ENCODE data around the gene FMO1.
"Not testable (repeated sequence)": the region's sequence is repeated elsewhere in the genome, so short reads cannot be mapped to it uniquely, and the experiment has no call there.

The FMO1 gene

DNA sequence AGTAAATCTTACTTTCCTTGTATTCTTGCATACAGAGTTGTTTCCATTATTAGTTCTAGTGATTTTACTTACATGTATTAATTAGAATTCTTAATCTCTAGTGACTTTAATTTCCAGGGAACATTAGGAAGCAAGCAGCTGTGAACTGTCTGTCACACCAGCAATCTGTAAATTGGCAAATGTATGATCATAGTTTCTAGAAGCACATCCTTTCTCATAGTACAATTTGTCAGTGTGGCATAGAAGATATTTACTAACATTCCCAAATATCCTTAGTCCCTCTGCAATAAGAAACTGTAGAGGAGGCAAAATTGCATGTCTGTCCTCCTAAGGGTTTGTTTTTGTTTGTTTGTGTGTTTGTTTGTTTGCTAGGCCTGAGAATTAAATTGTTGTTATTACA is 17.0 kb upstream of the FMO1 start:
- Histone ChIP-seq H3K4me2 (ENCODE audit: low read length) (no peak overlapping the region), H3K4me1 (no peaks in the 10 kb centered on the region), H3K4me3 (ENCODE audit: low read depth, low read length) (no peak overlapping the region), H3K27me3 (ENCODE audit: control insufficient read depth, insufficient read depth, low read length) (no peaks in the 10 kb centered on the region), H3K36me3 (ENCODE audit: control insufficient read depth, insufficient read depth, low read length) (no peaks in the 10 kb centered on the region), H3K27ac (no peak overlapping the region), H3K9ac (no peak overlapping the region), H2AFZ (no peak overlapping the region), H3K9me3 (ENCODE audit: control insufficient read depth, low read length) (no peaks in the 10 kb centered on the region), H3K79me2 (no peaks in the 10 kb centered on the region)
- TF ChIP-seq, protein P1, sequence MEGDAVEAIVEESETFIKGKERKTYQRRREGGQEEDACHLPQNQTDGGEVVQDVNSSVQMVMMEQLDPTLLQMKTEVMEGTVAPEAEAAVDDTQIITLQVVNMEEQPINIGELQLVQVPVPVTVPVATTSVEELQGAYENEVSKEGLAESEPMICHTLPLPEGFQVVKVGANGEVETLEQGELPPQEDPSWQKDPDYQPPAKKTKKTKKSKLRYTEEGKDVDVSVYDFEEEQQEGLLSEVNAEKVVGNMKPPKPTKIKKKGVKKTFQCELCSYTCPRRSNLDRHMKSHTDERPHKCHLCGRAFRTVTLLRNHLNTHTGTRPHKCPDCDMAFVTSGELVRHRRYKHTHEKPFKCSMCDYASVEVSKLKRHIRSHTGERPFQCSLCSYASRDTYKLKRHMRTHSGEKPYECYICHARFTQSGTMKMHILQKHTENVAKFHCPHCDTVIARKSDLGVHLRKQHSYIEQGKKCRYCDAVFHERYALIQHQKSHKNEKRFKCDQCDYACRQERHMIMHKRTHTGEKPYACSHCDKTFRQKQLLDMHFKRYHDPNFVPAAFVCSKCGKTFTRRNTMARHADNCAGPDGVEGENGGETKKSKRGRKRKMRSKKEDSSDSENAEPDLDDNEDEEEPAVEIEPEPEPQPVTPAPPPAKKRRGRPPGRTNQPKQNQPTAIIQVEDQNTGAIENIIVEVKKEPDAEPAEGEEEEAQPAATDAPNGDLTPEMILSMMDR (IDR thresholded peaks at IDR 0.05): no peak

GRCh38 chr1:171233183-171233582 is 15.1 kb upstream of the FMO1 start:
- no peak overlapping the region for H3K9ac ChIP-seq
- no peak overlapping the region for H3K4me2 ChIP-seq (ENCODE audit: low read length)
- H3K27me3 ChIP-seq (ENCODE audit: control insufficient read depth, insufficient read depth, low read length): no peaks in the 10 kb centered on the region
- H3K27ac ChIP-seq: no peak overlapping the region
- H3K4me1 ChIP-seq: no peaks in the 10 kb centered on the region
- no peaks in the 10 kb centered on the region for H3K79me2 ChIP-seq
- H2AFZ ChIP-seq: no peak overlapping the region
- no peaks in the 10 kb centered on the region for H3K36me3 ChIP-seq (ENCODE audit: control insufficient read depth, insufficient read depth, low read length)
- TF ChIP-seq, protein P1 (IDR thresholded peaks at IDR 0.05): no peak
- H3K4me3 ChIP-seq (ENCODE audit: low read depth, low read length): no peak overlapping the region
- H3K9me3 ChIP-seq (ENCODE audit: control insufficient read depth, low read length): no peaks in the 10 kb centered on the region

DNA sequence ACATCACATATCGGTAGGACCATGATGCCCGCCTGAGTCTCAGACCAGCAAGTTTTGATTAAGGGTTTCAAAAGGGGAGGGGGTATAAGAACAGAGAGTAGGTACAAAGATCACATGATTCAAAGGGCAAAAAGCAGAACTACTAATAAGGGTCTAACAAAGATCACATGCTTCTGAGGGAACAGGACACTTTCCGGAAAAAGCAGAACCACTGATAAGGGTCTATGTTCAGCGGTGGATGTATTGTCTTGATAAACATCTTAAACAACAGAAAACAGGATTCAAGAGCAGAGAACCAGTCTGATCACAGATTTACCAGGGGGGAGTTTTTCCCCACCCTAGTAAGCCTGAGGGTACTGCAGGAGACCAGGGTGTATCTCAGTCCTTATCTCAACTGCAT is 12.1 kb upstream of the FMO1 start:
- H3K9me3 ChIP-seq (ENCODE audit: control insufficient read depth, low read length); H3K4me1 ChIP-seq; H3K9ac ChIP-seq; H3K4me3 ChIP-seq (ENCODE audit: low read depth, low read length); H3K4me2 ChIP-seq (ENCODE audit: low read length); H3K27me3 ChIP-seq (ENCODE audit: control insufficient read depth, insufficient read depth, low read length); H3K79me2 ChIP-seq; H3K36me3 ChIP-seq (ENCODE audit: control insufficient read depth, insufficient read depth, low read length); H2AFZ ChIP-seq; H3K27ac ChIP-seq: not testable (repeated sequence)

DNA sequence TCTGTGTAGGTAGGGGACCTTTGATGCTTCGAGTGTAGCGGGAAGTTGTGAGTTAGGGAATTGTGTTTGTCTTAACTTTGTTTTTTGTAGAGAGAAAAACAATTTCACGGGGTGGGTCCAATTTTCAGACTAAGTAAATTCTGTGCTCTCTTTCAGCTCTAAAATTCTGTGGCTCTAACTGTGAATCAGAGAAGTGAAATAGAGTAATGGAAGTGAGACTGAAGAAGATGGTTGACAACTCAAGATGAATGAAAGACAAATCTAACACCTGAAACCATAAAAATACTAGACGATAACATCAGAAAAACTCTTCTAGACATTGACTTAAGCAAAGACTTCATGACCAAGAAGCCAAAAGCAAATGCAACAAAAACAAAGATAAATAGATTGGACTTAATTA is 4.4 kb upstream of the FMO1 start:
- Histone ChIP-seq H3K4me2 (ENCODE audit: low read length) (no peak overlapping the region), H3K4me3 (ENCODE audit: low read depth, low read length) (no peak overlapping the region), H3K4me1 (no peaks in the 10 kb centered on the region), H3K27me3 (ENCODE audit: control insufficient read depth, insufficient read depth, low read length) (no peaks in the 10 kb centered on the region), H3K9ac (no peak overlapping the region), H3K9me3 (ENCODE audit: control insufficient read depth, low read length) (no peaks in the 10 kb centered on the region), H3K27ac (no peak overlapping the region), H3K79me2 (no peaks in the 10 kb centered on the region), H2AFZ (no peak overlapping the region), H3K36me3 (ENCODE audit: control insufficient read depth, insufficient read depth, low read length) (no peaks in the 10 kb centered on the region)
- TF ChIP-seq, protein P1 (IDR thresholded peaks at IDR 0.05): no peak

DNA sequence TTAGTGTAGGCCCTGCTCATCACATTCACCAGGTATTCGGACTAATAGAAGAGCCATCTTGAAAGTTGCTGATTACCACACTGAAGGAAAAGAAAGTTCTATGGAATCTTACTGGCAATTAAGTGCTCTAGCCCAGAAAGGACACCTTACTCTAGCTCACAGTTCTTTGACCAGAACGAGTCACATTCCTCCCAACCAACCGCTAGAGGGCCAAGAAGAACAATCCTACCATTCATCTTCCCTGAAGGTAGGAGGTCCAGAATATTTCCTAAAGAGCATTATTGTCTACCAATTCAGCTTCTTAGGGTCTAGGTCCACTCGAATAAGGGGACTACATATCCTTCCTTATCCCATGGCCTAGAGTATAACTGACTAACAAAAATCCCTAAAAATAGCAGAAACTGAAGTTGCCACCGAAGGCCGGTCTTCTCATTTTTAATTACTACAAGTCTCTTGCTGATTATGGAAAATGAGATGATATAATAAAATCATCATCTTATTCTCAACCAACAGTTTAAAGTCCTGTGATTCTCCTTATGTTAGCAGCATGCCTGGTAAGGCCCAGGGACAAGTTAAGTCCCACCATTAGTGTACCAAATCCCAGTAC is 2.7 kb upstream of the FMO1 start:
- H2AFZ ChIP-seq: no peak overlapping the region
- H3K9me3 ChIP-seq (ENCODE audit: control insufficient read depth, low read length): no peaks in the 10 kb centered on the region
- H3K4me3 ChIP-seq (ENCODE audit: low read depth, low read length): no peak overlapping the region
- no peaks in the 10 kb centered on the region for H3K79me2 ChIP-seq
- H3K9ac ChIP-seq: no peak overlapping the region
- no peaks in the 10 kb centered on the region for H3K36me3 ChIP-seq (ENCODE audit: control insufficient read depth, insufficient read depth, low read length)
- H3K27ac ChIP-seq: no peak overlapping the region
- H3K4me1 ChIP-seq: no peaks in the 10 kb centered on the region
- no peaks in the 10 kb centered on the region for H3K27me3 ChIP-seq (ENCODE audit: control insufficient read depth, insufficient read depth, low read length)
- H3K4me2 ChIP-seq (ENCODE audit: low read length): no peak overlapping the region
- TF ChIP-seq, protein P1 (IDR thresholded peaks at IDR 0.05): peak; percentile 43
